T-helper 1 cell (primary cell): ENCODE measurements around the gene NPM3.

Source experiments
- DNase-seq, 5 donors: peaks; one replicate each; pipeline ENCODE4 v3.0.0-alpha.2; 2012 to 2020
- total RNA-seq, 4 donors: gene quantifications; one replicate each; lab custom pipeline; 2026; lab: John Stamatoyannopoulos, UW

NPM3 gene
- total RNA-seq: 4.0 to 10.2 (median 6.4) reads per million in 4 donors

- peak; percentile 58 to 78 (median 70) for DNase-seq
Measured at GRCh38 chr10:101782811-101783735, at the start of gene NPM3. NPM3 (minus strand) TSS chr10:101783446; CDS start chr10:101783390, 56 bp downstream.

- no peak for DNase-seq
Measured at GRCh38 chr10:101832325-101832771, 49.1 kb upstream of the NPM3 start.

- no peak for DNase-seq
Measured at GRCh38 chr10:101831169-101831811, 48.0 kb upstream of the NPM3 start.

- DNase-seq: peak; percentile 92 to 95 (median 93)
Measured at GRCh38 chr10:101830322-101831168, 47.3 kb upstream of the NPM3 start.

- DNase-seq: peak; percentile 60 to 72 (median 61)
Measured at GRCh38 chr10:101829561-101830315, 46.5 kb upstream of the NPM3 start.

- peak in 1 of 5 donors; percentile 5 for DNase-seq
Measured at GRCh38 chr10:101828766-101829551, 45.7 kb upstream of the NPM3 start.

- DNase-seq: no peak
Measured at GRCh38 chr10:101827919-101828600, 44.8 kb upstream of the NPM3 start.

GRCh38 chr10:101826852-101827434, 43.7 kb upstream of the NPM3 start:
- no peak for DNase-seq

- no peak for DNase-seq
Measured at GRCh38 chr10:101824736-101825135, 41.5 kb upstream of the NPM3 start.

- no peak for DNase-seq
Measured at GRCh38 chr10:101818872-101819633, 35.8 kb upstream of the NPM3 start.

- peak; percentile 97 to 100 (median 98) for DNase-seq
Measured at GRCh38 chr10:101818119-101818871, 35.0 kb upstream of the NPM3 start, which contains the start of gene OGA. OGA (minus strand) TSS chr10:101818444; CDS start chr10:101818022, 422 bp downstream.

GRCh38 chr10:101817337-101818118, 34.3 kb upstream of the NPM3 start:
- DNase-seq: peak in 3 of 5 donors; percentile 24 to 34 (median 27)

GRCh38 chr10:101816913-101817336, 33.7 kb upstream of the NPM3 start:
- no peak for DNase-seq

- DNase-seq: no peak
Measured at GRCh38 chr10:101816376-101816775, 33.1 kb upstream of the NPM3 start.

- no peak for DNase-seq
Measured at GRCh38 chr10:101814466-101815071, 31.3 kb upstream of the NPM3 start.

GRCh38 chr10:101812606-101813005, 29.4 kb upstream of the NPM3 start:
- DNase-seq: no peak

GRCh38 chr10:101807158-101807557, 23.9 kb upstream of the NPM3 start:
- DNase-seq: no peak
